NCI-H748 (cell line): ENCODE measurements around the gene RNASE7.

ENCODE experiments used
- DNase-seq: peaks from one replicate; lab custom pipeline; 2025; ENCODE audit not compliant: unreplicated experiment; lab: John Stamatoyannopoulos, UW

Gene RNASE7

GRCh38 chr14:21042918-21043317, 756 bp downstream of the RNASE7 start:
- DNase-seq: no peak

DNA sequence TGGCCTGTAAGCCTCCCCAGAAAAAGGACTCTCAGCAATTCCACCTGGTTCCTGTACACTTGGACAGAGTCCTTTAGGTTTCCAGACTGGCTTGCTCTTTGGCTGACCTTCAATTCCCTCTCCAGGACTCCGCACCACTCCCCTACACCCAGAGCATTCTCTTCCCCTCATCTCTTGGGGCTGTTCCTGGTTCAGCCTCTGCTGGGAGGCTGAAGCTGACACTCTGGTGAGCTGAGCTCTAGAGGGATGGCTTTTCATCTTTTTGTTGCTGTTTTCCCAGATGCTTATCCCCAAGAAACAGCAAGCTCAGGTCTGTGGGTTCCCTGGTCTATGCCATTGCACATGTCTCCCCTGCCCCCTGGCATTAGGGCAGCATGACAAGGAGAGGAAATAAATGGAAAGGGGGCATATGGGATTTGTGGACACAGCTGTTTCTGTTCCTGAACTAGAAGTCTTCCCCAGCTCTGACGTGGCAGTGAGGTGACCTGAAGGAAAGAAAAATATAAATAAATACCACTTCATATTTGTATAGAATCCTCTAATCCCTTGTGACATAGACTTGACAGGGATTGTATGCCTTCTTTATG, 1.3 kb downstream of the RNASE7 start:
- no peak for DNase-seq

DNA sequence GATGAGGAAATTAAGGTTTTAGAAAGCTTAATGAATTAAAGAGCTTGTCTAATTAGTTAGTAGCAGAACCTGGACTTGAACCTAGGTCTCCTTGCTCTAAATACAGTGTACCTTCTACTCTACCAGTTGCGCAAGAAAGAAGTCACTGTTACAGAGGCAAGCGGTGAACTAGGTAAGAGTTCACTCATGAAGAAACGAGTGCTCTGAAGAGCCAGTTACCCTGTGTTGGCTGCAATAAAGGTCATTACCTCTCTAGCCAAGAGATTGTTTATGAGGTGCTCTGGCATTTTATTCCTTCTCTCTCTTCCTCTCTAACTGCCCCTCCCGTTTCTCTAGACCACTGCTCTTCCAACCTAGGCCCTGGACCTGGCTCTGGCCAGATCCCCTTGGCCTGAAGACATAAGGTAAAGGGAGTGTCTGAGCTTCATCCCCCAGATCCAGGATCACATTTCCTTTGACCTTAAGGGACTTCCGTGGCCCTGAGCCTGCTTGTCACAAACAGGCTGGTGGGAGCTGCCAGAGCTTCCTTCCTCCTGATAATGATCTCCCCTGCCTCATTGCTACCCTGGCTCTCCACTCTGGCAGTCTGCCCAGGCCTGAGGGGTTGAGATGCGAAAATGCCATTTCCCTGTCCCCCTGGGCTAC, 1.9 kb downstream of the RNASE7 start:
- DNase-seq: no peak

DNA sequence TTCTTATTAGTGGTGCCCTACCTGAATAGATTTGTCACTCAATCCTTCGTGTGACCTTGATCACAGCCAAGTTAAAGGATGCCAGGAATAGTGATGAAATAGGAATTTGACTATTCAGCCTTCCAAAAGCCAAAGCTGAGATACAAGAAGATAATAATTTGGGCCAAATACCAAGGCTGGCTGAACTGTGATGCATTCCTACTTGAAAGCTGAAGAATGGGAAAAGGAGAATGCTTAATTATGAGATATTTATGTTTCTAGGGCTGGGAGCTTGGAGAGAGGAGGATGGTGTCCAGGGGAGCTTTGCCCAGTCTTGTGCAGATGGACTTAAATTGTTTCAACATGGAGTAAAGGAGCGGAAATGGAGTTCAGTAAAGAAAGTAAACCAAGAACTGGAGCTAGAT, 5.2 kb downstream of the RNASE7 start:
- DNase-seq: no peak

DNA sequence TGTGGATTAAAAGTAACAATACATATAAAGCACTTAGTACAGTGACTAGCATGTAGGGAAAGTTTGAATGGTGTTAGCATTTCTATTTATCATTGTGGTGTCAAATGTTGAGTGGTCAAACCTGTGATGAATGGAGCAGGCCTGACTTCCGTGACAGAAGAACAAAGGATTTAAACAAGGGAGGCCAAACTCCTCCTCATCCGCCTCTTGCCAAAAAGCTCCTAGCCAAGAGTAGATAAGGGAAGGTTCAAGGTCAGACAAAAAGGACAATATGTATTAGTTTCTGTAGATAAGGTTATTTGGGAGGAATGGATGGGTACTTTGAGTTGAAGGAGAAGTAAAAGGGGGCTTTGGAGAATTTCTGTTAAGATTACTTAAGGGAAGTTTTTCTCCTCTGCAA, 6.5 kb downstream of the RNASE7 start:
- DNase-seq: no peak

DNA sequence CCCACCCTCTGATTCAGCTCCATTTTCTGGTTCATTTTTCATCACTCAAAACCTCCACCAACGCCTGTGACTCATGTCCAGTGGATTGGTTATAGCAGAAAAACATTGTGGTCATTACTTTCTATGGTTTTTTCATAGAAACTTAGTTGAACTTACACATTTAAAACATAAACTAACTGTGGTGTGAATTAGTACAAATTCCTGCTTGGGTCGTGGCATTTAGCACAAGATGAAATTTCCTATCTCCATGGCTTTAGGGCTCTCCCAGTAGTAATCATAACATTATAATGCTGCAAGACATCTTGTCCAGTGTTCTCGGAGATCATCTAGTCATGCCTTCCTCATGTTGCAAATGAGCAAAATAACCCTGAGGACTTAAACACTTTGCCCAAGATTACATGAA, 7.1 kb downstream of the RNASE7 start:
- no peak for DNase-seq

DNA sequence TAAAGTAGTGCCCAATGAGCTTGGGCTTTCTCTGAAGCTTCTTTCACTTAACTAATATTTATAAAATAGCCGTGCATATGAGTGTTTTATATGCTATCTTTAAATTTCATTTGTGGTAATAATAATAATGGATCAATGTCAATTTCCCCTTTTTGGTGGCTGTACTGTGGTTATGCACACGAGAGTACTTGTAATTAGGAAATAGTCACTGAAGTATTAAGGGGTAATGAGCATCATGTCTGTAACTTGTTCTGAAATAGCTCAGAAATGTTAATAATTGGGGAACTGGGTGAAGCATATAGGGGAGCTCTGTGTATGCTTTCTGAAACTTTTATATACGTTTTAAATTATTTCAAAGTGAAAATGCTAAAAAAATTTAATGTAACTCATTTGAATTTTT, 8.4 kb downstream of the RNASE7 start:
- no peak for DNase-seq

DNA sequence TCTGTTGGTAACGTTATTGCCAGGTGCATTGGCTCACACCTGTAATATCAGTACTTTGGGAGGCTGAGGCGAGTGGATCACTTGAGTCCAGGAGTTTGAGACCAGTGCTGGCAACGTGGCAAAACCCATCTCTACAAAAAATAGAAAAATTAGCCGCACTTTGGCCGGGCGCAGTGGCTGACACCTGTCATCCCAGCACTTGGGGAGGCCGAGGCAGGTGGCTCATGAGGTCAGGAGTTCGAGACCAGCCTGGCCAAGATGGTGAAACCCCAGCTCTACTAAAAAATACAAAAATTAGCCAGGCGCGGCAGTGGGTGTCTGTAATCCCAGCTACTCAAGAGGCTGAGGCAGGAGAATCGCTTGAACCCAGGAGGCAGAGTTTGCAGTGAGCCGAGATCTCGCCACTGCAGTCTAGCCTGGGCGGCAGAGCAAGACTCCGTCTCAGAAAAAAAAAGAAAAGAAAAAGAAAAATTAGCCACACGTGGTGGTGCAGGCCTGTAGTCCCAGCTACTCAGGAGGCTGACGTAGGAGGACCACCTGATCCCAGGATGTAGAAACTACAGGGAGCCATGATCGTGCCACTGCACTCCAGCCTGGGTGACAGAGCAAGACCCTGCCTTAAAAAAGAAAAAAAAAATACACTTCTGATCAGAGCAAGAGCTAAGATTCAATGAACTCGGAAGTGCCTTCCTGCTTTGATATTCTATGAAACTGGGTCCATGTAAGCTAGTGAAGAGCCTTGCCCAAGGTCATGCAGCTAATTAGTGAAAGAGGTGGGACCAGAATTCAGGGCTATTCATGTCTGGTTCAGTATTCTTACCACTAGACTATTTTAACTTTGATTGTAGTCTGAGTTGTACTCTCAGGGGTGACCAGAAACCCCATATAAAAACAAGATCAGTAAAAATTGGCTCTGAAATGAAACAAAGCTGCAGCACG, 11.3 kb downstream of the RNASE7 start:
- no peak for DNase-seq

GRCh38 chr14:21054123-21054767, 12.1 kb downstream of the RNASE7 start:
- no peak for DNase-seq

DNA sequence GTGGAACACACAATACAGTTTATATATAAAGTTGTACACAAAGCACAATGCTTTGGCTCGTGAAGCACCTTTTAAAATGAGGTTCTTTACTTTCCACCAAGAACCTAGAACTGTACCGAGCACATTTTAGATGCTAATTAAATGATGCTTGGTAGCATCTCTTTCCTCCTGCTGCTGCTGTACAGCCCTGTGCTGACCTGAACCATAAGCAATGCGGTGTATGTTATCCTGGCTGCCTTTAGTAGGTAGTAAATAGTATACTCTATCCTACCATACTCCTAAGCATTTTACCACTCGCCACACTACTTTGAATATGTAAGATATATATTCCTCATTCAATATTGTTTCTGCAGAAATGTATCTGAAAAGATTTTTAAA, 12.6 kb downstream of the RNASE7 start:
- no peak for DNase-seq

DNA sequence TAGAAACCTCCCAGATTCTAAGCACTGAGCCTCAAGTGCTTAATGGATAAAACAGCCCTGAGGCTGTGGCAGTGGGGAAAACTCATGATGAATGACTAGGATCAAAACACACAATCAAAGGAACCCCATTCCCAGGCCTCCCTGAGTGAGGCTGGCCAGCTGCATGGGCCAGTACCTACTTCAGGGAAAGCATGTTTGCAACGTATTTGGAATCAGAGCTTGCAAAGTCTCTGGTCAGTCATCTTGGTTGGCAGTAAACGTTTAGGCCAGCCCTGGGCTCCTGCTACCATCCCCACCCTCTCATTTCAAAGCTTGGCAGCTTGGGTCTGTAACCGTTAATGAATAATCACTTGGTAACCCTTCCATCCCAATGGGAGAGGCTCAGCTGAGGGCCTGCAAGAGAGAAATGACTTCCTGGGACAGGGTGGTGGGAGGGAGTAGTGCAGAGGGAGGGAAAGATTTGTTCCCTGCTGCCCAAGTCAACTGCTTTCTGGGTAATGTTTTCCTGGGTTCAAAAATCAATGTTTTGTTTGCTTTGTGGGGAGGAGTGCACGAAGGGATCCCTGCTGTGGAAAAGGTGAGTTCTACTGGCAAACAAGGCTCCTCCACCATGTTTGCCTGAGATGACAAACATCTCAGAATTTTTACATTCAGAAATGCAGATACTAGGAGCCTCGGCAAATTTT, 13.4 kb downstream of the RNASE7 start:
- DNase-seq: no peak

GRCh38 chr14:21056520-21057163, 14.5 kb downstream of the RNASE7 start:
- no peak for DNase-seq

GRCh38 chr14:21057803-21058675, 15.9 kb downstream of the RNASE7 start, which contains the start of gene RNASE8:
RNASE8 (plus strand) TSS chr14:21057822; CDS start chr14:21057893, 71 bp downstream.
- DNase-seq: no peak

DNA sequence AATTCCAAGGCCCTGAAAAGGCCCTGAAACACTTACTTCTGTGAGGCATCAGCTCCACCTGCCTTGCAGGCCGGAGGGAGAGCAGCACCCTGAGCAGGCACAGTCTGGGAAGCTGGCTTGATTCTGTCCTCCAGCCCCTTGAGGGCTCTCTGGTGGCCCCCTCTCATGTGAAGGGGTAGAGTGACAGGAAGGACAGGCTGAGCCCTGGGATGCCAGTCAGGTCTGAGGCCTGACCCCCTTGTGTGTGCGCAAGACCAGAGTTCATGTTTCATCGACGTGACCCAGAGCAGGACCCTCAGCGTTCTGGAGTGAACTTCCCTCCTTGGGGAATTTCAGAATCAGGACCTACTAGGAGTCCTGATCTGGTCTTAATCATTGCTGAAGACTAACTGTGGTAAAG, 16.7 kb downstream of the RNASE7 start:
- DNase-seq: no peak

DNA sequence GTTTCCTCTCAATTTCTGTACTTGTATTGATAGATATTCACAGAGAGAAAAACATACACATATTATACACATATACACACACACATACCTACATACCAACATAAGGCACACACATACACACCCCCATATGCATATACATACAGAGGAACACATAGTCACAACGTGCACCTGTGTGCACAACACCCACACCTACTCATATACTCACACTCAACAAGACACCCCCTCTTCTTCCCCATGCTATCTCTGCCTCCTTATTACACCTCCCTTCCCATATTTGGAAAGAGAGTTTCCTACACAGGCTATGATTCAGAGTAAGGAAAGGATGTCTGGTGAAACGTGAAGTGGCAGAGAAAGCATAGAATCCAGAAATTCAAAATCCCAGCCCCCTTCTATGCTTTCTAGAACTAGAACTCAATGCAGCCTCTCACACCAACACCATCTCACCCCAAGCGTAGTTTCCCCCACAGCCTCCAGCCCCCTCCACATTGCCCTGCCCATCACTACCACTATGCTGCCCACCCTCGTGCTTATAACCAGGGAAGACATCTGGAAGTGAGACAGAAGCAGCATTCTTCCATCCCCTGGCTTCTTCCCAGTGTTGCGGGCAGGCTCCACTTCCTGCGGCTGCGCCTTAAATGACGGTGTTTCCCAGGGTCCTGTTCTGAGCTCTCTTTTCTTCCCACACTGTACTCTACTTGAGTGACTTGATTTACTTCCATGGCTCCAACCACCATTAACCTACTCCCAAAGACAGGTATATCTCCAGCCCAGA, 17.9 kb downstream of the RNASE7 start:
- no peak for DNase-seq

DNA sequence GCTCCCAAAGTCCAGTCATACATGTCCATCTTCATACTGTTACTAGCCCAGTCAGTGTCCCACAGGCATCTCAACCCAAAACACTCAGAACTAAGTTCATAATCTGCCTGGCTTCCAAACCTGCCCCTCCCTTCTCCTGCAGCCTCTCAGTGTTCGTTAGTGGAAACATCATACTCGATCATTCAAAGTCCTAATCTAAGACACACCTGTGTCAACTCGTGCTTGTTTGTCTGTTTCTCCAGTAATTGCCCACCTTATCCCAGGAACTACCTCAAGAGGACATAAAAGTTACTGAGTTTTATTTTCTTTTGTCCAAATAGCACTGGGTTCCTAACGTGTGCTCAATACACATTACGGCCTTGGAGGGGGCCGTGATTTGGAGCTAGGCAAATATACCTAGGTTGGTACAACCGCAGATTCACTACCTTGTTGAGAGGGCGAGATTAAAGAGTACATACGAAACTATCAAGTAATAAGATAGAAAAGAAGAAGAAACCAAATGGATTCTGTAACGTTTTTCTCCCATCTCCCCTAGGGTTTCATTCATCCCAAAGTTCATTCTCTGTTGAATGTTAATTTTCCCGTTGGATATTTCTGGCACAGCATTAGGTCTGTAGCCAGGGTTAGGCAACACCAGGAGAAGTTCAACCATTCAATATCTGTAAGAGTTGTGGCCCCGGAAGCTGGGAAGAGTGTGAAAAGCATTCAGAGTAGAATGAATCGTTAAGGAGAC, 18.6 kb downstream of the RNASE7 start:
- no peak for DNase-seq

GRCh38 chr14:21061347-21061668, 19.1 kb downstream of the RNASE7 start:
- DNase-seq: no peak

DNA sequence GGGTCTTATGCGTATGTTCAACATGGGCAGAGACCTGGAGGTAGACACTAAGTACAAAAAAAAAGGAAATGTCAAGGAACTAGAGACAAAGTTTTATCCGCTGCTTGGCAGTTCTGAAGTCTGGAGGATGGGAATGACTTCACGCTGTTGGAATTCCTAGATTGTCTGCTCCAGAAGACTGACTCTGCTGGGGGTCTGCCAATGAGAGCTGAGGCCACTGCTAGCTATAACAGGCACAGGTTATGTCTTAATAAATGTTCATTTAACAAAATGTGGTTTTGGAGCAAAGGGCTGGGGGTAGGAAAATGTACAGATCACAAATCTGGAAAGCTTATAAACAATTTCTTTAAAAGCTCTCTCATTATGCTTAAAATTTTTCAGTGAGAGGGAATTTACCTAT, 21.3 kb downstream of the RNASE7 start:
- DNase-seq: no peak
